Astrocyte of the cerebellum (primary cell): ENCODE measurements around the gene FFAR4.

Experiments
- DNase-seq: peaks from one replicate; pipeline ENCODE4 v3.0.0-alpha.2; 2011; ENCODE audit warnings: low read depth
- H3K4me3 ChIP-seq: 2 replicates; pipeline ENCODE4 v1.5.1; 2011; ENCODE audit warnings: mild to moderate bottlenecking, low read depth, low read length, moderate library complexity
- CTCF ChIP-seq: IDR thresholded peaks from 2 replicates; pipeline ENCODE4 v1.5.1; 2012; ENCODE audit warnings: low read length, low read depth, moderate library complexity, mild to moderate bottlenecking; ENCODE audit errors: missing control alignments
- in situ Hi-C: cut with HindIII; loops from 2 replicates; pipeline ENCODE4 v1.10.0; 2017; ENCODE audit warnings: low sequenced_read_pairs

The FFAR4 gene

DNA sequence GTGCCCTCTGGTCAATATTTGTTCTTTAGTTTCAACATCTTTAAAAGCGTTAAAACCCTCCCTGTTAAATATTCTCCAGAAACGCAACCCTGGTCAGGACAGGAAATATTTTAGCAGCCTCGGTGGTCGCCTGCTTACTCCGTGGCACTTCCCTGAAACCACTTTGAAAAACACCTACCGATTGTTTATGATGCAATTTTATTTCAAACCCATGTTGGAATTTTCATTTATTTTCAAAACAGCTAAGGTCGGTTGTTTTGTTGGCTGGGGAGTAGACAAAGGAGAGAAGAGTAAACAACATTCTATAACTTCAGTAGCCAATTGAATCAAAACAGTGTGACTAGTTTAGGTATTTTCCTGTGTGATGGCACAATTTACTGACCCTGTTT lies 35.3 kb downstream of the FFAR4 start:
- TF ChIP-seq CTCF = no peak
- in situ Hi-C loops = no loop called here
- H3K4me3 ChIP-seq = no peak overlapping the region

DNA sequence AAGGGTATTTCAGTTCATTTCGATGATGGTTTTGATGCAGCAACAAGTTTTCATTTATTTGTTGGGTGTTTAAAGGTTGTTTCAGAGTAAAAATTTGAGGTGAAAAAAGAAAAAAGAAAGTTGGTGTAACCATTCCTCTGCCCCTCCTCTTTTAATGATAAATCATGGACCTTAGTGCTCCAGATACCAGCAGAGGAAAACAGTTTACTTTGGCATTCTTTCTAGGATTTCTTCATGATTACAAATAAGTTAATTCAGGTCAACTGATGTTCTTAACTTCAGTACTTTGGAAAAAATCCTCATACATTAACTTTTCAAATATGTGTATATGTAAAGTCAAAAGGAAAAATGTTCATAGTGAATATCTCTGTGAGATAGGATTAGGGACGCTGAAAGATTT lies 36.6 kb downstream of the FFAR4 start:
- DNase-seq = no peak
- no peak overlapping the region for H3K4me3 ChIP-seq
- in situ Hi-C loops = no loop called here
- TF ChIP-seq CTCF = no peak

More for the DNA sequence above, 35.3 kb downstream of the FFAR4 start:
- no peak for DNase-seq

DNA sequence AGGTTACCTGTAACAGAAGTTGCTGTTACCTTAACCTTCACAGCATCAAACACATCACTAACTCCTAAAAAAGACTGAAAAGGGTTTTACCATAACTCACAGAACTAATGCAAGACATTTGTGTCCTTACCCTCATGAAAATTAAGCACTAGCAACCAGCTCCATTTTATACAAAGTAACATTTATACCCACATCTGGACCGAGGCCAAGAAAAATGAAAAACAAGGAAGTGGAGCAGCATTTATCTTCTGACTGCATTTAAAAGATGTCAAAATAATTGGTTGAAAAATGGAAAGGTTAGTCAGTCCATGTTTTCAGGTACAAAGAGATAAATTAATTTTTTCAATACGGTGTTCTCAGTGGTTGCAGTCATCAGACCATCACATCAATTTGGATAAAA lies 37.7 kb downstream of the FFAR4 start:
- no peak overlapping the region for H3K4me3 ChIP-seq
- no peak for DNase-seq
- no peak for TF ChIP-seq CTCF
- in situ Hi-C loops = no loop called here

- no peak overlapping the region for H3K4me3 ChIP-seq
- no peak for TF ChIP-seq CTCF
- no peak for DNase-seq
- in situ Hi-C loops = no loop called here
Observed at GRCh38 chr10:93608421-93608820, 42.0 kb downstream of the FFAR4 start.

- TF ChIP-seq CTCF = no peak
- H3K4me3 ChIP-seq = no peak within 1 kb of the TSS
- no peak for DNase-seq
- in situ Hi-C loops = no loop called here
Observed at GRCh38 chr10:93612311-93612710, 45.8 kb downstream of the FFAR4 start, which contains the start of gene PDE6C. Gene PDE6C, plus strand, starts transcription at chr10:93612537. Its CDS starts 189 bp downstream, at chr10:93612726.

DNA sequence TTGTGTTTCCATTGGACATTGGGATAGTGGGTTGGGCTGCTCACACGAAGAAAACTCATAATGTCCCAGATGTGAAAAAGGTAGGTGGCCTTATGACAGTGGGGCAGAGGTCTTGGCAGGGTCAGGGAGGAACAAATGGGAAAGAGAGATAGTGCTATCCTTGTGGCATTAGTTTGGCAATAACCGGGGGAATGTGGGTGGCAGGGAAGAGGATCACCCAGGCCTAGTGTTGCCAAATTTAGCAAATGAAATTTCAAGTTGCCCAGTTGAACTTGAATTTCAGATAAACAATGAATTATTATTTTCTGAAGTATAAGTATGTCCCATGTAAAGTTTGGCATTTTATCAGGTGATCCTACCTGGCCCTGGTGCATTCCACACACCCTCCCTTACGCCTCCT lies 46.7 kb downstream of the FFAR4 start:
- H3K4me3 ChIP-seq = no peak overlapping the region
- TF ChIP-seq CTCF = no peak
- in situ Hi-C loops = no loop called here
- DNase-seq = no peak
